HG03025 (cell line): ENCODE data around the gene KIAA1210.

ENCODE experiments used
- ATAC-seq: cut with Tn5 transposase; IDR thresholded peaks from one replicate; pipeline ENCODE4 v1.9.1; 2021; ENCODE audit warnings: mild to moderate bottlenecking, moderate library complexity; ENCODE audit not compliant: unreplicated experiment, low FRiP score

KIAA1210 gene

GRCh38 chrX:119127650-119128049 lies at the start of gene KIAA1210:
KIAA1210 (minus strand) TSS chrX:119127812; CDS start chrX:119123642, 4,170 bp downstream.
- ATAC-seq, result no peak

DNA sequence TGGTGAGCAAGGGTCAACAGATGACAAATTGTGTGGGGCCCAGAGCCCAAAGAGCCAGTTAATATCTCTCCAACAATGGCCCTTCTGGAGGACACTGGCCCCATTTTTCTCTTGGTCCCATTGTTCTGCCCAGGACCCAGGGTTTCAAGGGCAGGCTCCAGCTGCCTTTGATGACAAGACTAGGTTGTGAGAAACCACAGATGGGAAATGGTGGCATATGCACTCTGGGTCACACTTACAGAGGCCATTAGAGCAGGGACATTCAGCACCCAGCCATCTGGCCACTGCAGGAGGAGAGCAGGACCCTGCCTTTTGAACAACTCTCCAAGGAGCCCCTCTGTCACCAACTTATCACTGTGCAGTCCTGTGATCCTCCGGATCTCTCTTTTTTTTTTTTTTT lies 49.7 kb upstream of the KIAA1210 start:
- ATAC-seq, result no peak

GRCh38 chrX:119174900-119175299 lies 47.3 kb upstream of the KIAA1210 start:
- ATAC-seq, result no peak

- ATAC-seq, result no peak
These were observed 40.5 kb upstream of the KIAA1210 start for GRCh38 chrX:119168104-119168503.

GRCh38 chrX:119158226-119158625 lies 30.6 kb upstream of the KIAA1210 start:
- no peak for ATAC-seq

- ATAC-seq, result no peak
These were observed 28.6 kb upstream of the KIAA1210 start for GRCh38 chrX:119156241-119156640.

DNA sequence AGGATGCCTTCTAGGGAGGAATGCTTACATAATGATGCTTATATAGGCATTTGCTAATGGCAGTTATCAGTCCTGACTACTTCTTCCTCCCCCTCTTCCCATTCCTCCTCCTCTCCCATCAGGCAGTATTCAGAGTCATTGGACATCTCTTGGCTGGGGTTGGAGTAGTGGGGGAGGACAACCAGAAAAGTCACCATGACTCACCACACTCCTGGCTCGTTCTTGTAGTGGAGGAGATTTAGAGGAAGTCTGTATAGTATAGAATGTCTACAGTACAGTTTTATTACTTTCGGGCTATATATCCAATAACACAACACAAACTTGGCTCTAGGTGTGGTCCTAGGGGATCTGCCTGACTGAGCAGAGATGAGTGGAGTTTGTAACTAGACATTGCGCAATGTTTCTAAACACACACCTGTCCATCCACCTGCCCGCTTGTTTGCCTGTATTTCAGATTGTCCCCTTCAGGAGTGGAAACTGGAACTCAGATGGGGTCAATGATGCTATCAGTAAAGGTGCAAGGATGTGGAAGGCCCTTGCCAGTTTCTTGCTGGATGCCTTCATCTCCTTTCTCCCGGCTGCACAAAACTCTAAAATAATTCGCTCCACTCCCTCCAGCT lies 27.9 kb upstream of the KIAA1210 start:
- no peak for ATAC-seq

DNA sequence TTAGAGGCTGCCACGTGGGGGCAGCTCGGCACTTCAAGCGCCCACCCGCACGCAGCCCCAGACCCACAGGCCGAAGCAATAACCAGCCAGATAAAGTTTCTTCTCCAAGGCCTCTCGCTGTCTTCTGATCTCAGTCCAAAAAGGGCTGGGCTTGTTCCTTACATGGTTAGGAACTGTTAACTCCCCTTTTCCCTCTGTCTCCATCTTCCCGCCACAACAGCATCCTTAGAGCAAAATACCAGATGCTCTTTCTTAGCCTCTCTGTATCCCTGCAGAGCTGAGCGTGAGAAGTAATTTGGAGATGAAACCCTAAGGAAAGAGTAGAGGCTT lies 23.4 kb upstream of the KIAA1210 start:
- no peak for ATAC-seq

- no peak for ATAC-seq
These were observed 22.8 kb upstream of the KIAA1210 start for GRCh38 chrX:119150163-119151050.

DNA sequence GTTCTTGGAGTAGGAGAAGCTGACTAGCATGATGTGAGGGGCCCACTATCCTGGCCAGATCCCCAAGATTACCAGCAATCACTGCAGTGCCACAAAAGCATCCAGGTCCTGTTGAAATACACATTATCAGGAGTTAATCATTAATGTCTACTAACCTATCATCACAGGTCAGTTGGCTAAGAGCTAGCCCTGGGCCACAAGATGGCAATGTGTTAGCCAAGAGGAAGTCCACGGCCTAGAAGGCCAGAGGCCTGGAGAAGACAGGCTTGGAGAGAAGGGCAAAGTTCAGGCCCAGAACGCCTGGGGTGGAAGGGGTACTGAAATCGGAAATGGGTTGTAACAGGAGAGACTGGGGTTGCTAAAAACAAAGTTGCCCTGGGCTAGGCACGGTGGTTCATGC lies 19.9 kb upstream of the KIAA1210 start:
- ATAC-seq, result no peak

- ATAC-seq, result no peak
These were observed 17.6 kb upstream of the KIAA1210 start for GRCh38 chrX:119145241-119145653.

GRCh38 chrX:119134466-119134865 lies 6.9 kb upstream of the KIAA1210 start:
- no peak for ATAC-seq

- no peak for ATAC-seq
These were observed 5.3 kb upstream of the KIAA1210 start for GRCh38 chrX:119132961-119133360.

DNA sequence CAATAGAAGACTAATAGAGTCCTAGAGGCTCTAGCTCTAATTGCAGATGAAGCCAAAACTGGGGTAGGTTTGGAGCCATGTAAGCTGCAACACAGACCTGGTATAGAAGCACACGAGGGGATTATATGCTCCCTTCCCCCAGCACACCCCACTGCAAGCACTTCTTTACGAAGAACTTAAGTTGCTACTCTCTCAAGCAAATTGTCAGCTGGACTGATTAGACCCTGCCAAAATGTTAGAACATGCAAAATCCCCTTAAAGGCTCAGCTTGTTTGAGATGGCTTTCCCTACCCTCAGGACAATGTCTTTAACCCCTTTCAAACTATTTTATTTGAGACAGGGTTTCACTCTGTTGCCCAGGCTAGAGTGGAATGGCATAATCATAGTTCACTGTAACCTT lies 4.7 kb upstream of the KIAA1210 start:
- no peak for ATAC-seq

DNA sequence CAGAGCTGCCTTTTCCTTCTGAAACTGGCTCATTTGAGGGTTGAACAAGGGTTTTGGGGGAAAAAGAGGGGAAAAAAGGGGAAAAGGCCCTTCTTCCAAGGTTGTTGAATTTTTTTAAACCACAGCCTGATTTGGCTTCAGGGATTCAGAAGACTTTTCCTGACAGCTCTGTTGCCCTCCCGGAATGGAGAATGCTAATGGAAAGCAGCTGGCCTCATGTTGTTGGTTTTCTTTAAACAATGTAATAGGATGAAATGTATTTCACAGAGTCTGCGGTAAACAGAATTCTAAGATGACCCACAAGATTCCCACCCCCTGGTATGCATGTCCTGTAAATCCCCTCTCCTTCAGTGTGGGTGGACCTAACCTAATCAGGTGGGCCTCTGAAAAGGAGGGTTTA lies 3.3 kb upstream of the KIAA1210 start:
- no peak for ATAC-seq

- no peak for ATAC-seq
These were observed 6.3 kb downstream of the KIAA1210 start for GRCh38 chrX:119121341-119121740.

DNA sequence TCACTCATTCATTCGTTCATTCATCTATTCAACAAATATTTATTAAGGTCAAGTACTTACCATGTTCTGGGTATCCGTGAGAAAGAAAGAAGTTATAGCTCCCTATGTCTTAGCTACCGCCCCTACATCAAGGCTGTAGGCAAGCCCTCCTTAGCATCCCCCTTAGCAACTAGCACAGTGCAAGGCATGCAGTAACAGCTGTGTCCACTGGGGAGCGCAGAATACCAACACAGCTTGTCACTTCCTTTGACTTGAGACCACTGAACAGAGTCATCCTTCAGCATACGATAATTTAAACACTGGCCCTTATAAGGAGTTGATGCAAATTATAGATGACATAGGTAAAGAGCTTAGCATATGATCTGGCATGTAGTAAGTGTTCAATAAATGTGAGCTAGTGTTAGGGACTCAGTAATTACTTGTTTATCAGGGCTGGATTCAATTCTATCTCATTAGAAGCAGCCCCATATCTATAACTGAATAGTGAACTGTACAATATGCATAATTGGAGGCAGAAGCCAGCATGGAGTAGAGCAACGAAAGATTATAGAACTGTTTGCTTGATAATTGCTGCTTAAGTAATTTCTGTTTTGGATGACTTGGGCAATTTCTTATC lies 8.7 kb downstream of the KIAA1210 start:
- ATAC-seq, result no peak

DNA sequence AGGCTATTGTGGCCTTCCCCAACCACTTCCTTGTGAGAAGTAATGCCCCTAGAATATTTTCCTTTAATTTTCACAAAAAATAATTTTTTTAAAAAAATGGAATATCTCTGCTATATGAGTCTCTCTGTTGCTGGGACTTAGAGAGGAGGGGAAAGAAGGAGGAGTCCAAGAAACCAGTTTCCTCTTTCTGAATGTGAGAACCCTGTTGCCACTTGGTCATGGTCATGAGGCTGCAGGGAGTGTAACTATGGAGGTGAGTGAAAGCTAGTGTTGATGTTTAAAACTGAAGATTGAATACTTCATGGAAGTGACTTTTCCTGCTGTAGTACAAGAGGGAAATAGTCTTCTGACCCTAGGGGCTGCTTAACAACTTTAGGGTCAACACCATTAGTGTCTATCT lies 20.4 kb downstream of the KIAA1210 start:
- no peak for ATAC-seq

GRCh38 chrX:119105826-119106225 lies 21.8 kb downstream of the KIAA1210 start:
- no peak for ATAC-seq

- no peak for ATAC-seq
These were observed 26.4 kb downstream of the KIAA1210 start for GRCh38 chrX:119101168-119101567.

DNA sequence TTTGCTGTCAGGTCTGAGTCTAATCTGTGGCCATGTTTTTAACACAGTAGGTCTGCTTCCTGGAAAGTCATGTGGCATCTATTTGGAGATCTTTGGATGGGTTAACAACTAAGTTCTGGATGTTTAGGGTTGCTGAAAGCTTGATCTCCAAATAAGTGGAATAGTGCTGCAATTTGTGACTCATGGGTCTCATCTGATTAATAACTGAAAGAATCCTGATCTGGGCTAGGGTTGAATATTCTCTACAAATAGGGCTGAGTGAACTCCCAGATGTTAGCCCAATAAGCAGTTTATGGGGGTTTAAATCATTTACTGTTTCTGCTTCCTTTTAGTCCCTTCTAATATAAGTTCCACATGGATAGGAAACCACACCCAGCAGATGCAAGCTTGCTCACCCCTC lies 31.7 kb downstream of the KIAA1210 start:
- no peak for ATAC-seq

- no peak for ATAC-seq
These were observed 32.8 kb downstream of the KIAA1210 start for GRCh38 chrX:119094819-119095218.
